Stimulated activated CD8-positive, alpha-beta memory T cell treated with anti-CD3 and anti-CD28 coated beads, Interleukin-12 subunit alpha, Interleukin-12 subunit beta, amount 100 ng/mL, for 4 hours (primary cell): ENCODE measurements around the gene RGCC.
A peak's percentile ranks its signal among the peaks of the same experiment; 100 is the strongest.

ENCODE experiments used
- DNase-seq: peaks from one replicate; pipeline ENCODE4 v3.0.0-alpha.2; 2020; ENCODE audit warnings: low read depth

The RGCC gene

GRCh38 chr13:41453620-41454019 is 3.7 kb upstream of the RGCC start:
- DNase-seq = no peak

- DNase-seq = no peak
Observed at GRCh38 chr13:41454170-41454569, 3.2 kb upstream of the RGCC start.

GRCh38 chr13:41455725-41456419 is 1.5 kb upstream of the RGCC start:
- no peak for DNase-seq

GRCh38 chr13:41457589-41458186 is 338 bp downstream of the RGCC start:
- DNase-seq = no peak

- peak; percentile 33 for DNase-seq
Observed at GRCh38 chr13:41458187-41458760, 924 bp downstream of the RGCC start.

GRCh38 chr13:41458761-41459431 is 1.5 kb downstream of the RGCC start:
- DNase-seq = no peak

GRCh38 chr13:41459432-41460073 is 2.2 kb downstream of the RGCC start:
- DNase-seq = no peak

- no peak for DNase-seq
Observed at GRCh38 chr13:41460074-41460465, 2.7 kb downstream of the RGCC start.

GRCh38 chr13:41460930-41461329 is 3.6 kb downstream of the RGCC start:
- DNase-seq = no peak

- DNase-seq = no peak
Observed at GRCh38 chr13:41461527-41462139, 4.3 kb downstream of the RGCC start.

- DNase-seq = no peak
Observed at GRCh38 chr13:41462427-41462826, 5.1 kb downstream of the RGCC start.

- no peak for DNase-seq
Observed at GRCh38 chr13:41463838-41464602, 6.7 kb downstream of the RGCC start.

GRCh38 chr13:41465241-41465847 is 8.0 kb downstream of the RGCC start:
- DNase-seq = peak; percentile 74

- no peak for DNase-seq
Observed at GRCh38 chr13:41465898-41466320, 8.6 kb downstream of the RGCC start.

GRCh38 chr13:41467425-41467945 is 10.1 kb downstream of the RGCC start:
- no peak for DNase-seq

- DNase-seq = no peak
Observed at GRCh38 chr13:41468631-41469030, 11.3 kb downstream of the RGCC start.

GRCh38 chr13:41470196-41470595 is 12.8 kb downstream of the RGCC start:
- DNase-seq = no peak

- DNase-seq = no peak
Observed at GRCh38 chr13:41471785-41472184, 14.4 kb downstream of the RGCC start.

- no peak for DNase-seq
Observed at GRCh38 chr13:41487222-41487621, 29.9 kb downstream of the RGCC start.

GRCh38 chr13:41488124-41488523 is 30.8 kb downstream of the RGCC start:
- no peak for DNase-seq
